ENCODE data around the gene KRT35. TPM values are rescaled to one million over a fixed set of nuclear protein-coding genes. Genes with fewer than 3 reads are reported as not detected.

Gene KRT35
- total RNA-seq, 4 donors from 2014 or later = not detected

GRCh38 chr17:41522301-41523224, 41.6 kb upstream of the KRT35 start:
- no peaks in the 10 kb centered on the region for H3K9me3 ChIP-seq
- H3K36me3 ChIP-seq = no peaks in the 10 kb centered on the region
- DNase-seq (ENCODE audit: extremely low spot score) = no peak
- TF ChIP-seq EP300 (IDR thresholded peaks at IDR 0.05) (no peak), POLR2AphosphoS5 (IDR thresholded peaks at IDR 0.05) (no peak), CTCF (IDR thresholded peaks at IDR 0.05) (no peak), POLR2A (IDR thresholded peaks at IDR 0.05; ENCODE audit: low read depth) (no peak)
- intact Hi-C loops (cut with DNase I) = no loop called here
- H3K4me1 ChIP-seq = peaks cover under 1 to 6% (median 3%) of the 10 kb centered on the region in 4 donors
- no peak overlapping the region for H3K27ac ChIP-seq (replicated peaks in 1 of 4)
- WGBS = 91% methylated on average over 9 of the region's 12 CpGs
- H3K27me3 ChIP-seq = peaks cover 0 to 47% (median 8%) of the 10 kb centered on the region in 4 donors
- H3K4me3 ChIP-seq = no peak overlapping the region

- no peak overlapping the region for H3K27ac ChIP-seq (replicated peaks in 1 of 4)
- DNase-seq (ENCODE audit: extremely low spot score) = no peak
- H3K27me3 ChIP-seq = peaks cover 0 to 40% (median under 1%) of the 10 kb centered on the region in 4 donors
- intact Hi-C loops (cut with DNase I) = no loop called here
- no peaks in the 10 kb centered on the region for H3K36me3 ChIP-seq
- H3K4me3 ChIP-seq = no peak overlapping the region
- TF ChIP-seq CTCF (IDR thresholded peaks at IDR 0.05) (no peak), POLR2AphosphoS5 (IDR thresholded peaks at IDR 0.05) (no peak)
- H3K9me3 ChIP-seq = no peaks in the 10 kb centered on the region
- no peaks in the 10 kb centered on the region for H3K4me1 ChIP-seq
- WGBS = 72% methylated on average over 3 of the region's 6 CpGs
Observed at GRCh38 chr17:41521574-41522261, 40.8 kb upstream of the KRT35 start.

GRCh38 chr17:41520821-41521521, 40.0 kb upstream of the KRT35 start:
- DNase-seq (ENCODE audit: extremely low spot score) = no peak
- Histone ChIP-seq H3K4me3 (no peak overlapping the region), H3K36me3 (no peaks in the 10 kb centered on the region), H3K4me1 (no peaks in the 10 kb centered on the region), H3K27me3 (peaks cover 0 to 40% (median 0%) of the 10 kb centered on the region in 4 donors), H3K27ac (replicated peaks in 1 of 4) (no peak overlapping the region), H3K9me3 (no peaks in the 10 kb centered on the region)
- intact Hi-C loops (cut with DNase I) = no loop called here
- 77% methylated on average over 3 of the region's 10 CpGs for WGBS
- TF ChIP-seq POLR2AphosphoS5 (IDR thresholded peaks at IDR 0.05) (no peak), CTCF (IDR thresholded peaks at IDR 0.05) (no peak), EP300 (IDR thresholded peaks at IDR 0.05) (no peak), POLR2A (IDR thresholded peaks at IDR 0.05; ENCODE audit: low read depth) (no peak)

- Histone ChIP-seq H3K27ac (replicated peaks in 1 of 4) (no peak overlapping the region), H3K4me1 (no peaks in the 10 kb centered on the region), H3K4me3 (no peak overlapping the region), H3K9me3 (no peaks in the 10 kb centered on the region), H3K27me3 (peaks cover 0 to 43% (median 0%) of the 10 kb centered on the region in 4 donors), H3K36me3 (no peaks in the 10 kb centered on the region)
- TF ChIP-seq POLR2AphosphoS5 (IDR thresholded peaks at IDR 0.05) (no peak), CTCF (IDR thresholded peaks at IDR 0.05) (no peak), EP300 (IDR thresholded peaks at IDR 0.05) (no peak), POLR2A (IDR thresholded peaks at IDR 0.05; ENCODE audit: low read depth) (no peak)
- intact Hi-C loops (cut with DNase I) = no loop called here
- 47% methylated on average over 5 of the region's 11 CpGs for WGBS
- DNase-seq (ENCODE audit: extremely low spot score) = no peak
Observed at GRCh38 chr17:41519501-41520224, 38.7 kb upstream of the KRT35 start.

All from esophagus muscularis mucosa (tissue), 4 donors.